ENCODE results near the gene SLC4A4. TPM values are rescaled to one million over a fixed set of nuclear protein-coding genes. Genes with fewer than 3 reads are reported as not detected.

Gene SLC4A4
- total RNA-seq, 4 donors from 2014 or later = 0.42 to 1.4 (median 0.65) TPM

GRCh38 chr4:71558248-71558647 is 219.4 kb downstream of the SLC4A4 start:
- Histone ChIP-seq H3K36me3 (no peaks in the 10 kb centered on the region), H3K4me1 (no peaks in the 10 kb centered on the region), H3K27me3 (no peaks in the 10 kb centered on the region), H3K9me3 (no peaks in the 10 kb centered on the region), H3K4me3 (no peak overlapping the region), H3K27ac (no peak overlapping the region)
- in situ Hi-C loops (cut with MboI; ENCODE audit: low sequenced_read_pairs in 4 of 4) (loop anchor here in 1 of 4 donors (25.0 kb wide), 1 partner anchor 346 kb away; no protein-coding TSS in a partner anchor), intact Hi-C loops (cut with DNase I; ENCODE audit: low total_unique reads) (no loop called here)
- TF ChIP-seq CTCF (IDR thresholded peaks at IDR 0.05 in 4 of 5, conservative IDR thresholded peaks at IDR 0.05 in 1 of 5) (no peak), POLR2A (IDR thresholded peaks at IDR 0.05) (no peak)
- DNase-seq (no peak), ATAC-seq (no peak)

- ATAC-seq (no peak), DNase-seq (no peak)
- Histone ChIP-seq H3K9me3 (no peaks in the 10 kb centered on the region), H3K36me3 (no peaks in the 10 kb centered on the region), H3K4me1 (no peaks in the 10 kb centered on the region), H3K27ac (no peak overlapping the region), H3K4me3 (no peak overlapping the region), H3K27me3 (no peaks in the 10 kb centered on the region)
- TF ChIP-seq POLR2A (IDR thresholded peaks at IDR 0.05) (no peak), CTCF (IDR thresholded peaks at IDR 0.05 in 4 of 5, conservative IDR thresholded peaks at IDR 0.05 in 1 of 5) (no peak)
- in situ Hi-C loops (cut with MboI; ENCODE audit: low sequenced_read_pairs in 4 of 4) (loop anchor here in 1 of 4 donors (25.0 kb wide), 1 partner anchor 348 kb away; no protein-coding TSS in a partner anchor), intact Hi-C loops (cut with DNase I; ENCODE audit: low total_unique reads) (no loop called here)
Observed at GRCh38 chr4:71559957-71560571, 221.2 kb downstream of the SLC4A4 start.

- Histone ChIP-seq H3K4me1 (no peaks in the 10 kb centered on the region), H3K4me3 (no peak overlapping the region), H3K36me3 (no peaks in the 10 kb centered on the region), H3K27ac (no peak overlapping the region), H3K27me3 (no peaks in the 10 kb centered on the region), H3K9me3 (no peaks in the 10 kb centered on the region)
- ATAC-seq = no peak
- intact Hi-C loops (cut with DNase I; ENCODE audit: low total_unique reads) = no loop called here
- no peak for DNase-seq
- no peak for TF ChIP-seq CTCF (IDR thresholded peaks at IDR 0.05 in 4 of 5, conservative IDR thresholded peaks at IDR 0.05 in 1 of 5)
- no peak for TF ChIP-seq POLR2A (IDR thresholded peaks at IDR 0.05)
- in situ Hi-C loops (cut with MboI; ENCODE audit: low sequenced_read_pairs in 4 of 4) = loop anchor here in 1 of 4 donors (25.0 kb wide), 1 partner anchor 352 kb away; no protein-coding TSS in a partner anchor
Observed at GRCh38 chr4:71564775-71565174, 226.0 kb downstream of the SLC4A4 start.

GRCh38 chr4:71566856-71567255 is 228.0 kb downstream of the SLC4A4 start:
- Histone ChIP-seq H3K27ac (no peak overlapping the region), H3K27me3 (no peaks in the 10 kb centered on the region), H3K4me3 (no peak overlapping the region), H3K36me3 (no peaks in the 10 kb centered on the region), H3K4me1 (no peaks in the 10 kb centered on the region), H3K9me3 (no peaks in the 10 kb centered on the region)
- no peak for DNase-seq
- no peak for ATAC-seq
- intact Hi-C loops (cut with DNase I; ENCODE audit: low total_unique reads) = no loop called here
- in situ Hi-C loops (cut with MboI; ENCODE audit: low sequenced_read_pairs in 4 of 4) = loop anchor here in 1 of 4 donors (25.0 kb wide), 1 partner anchor 355 kb away; no protein-coding TSS in a partner anchor
- TF ChIP-seq POLR2A (IDR thresholded peaks at IDR 0.05) = no peak
- TF ChIP-seq CTCF (IDR thresholded peaks at IDR 0.05 in 4 of 5, conservative IDR thresholded peaks at IDR 0.05 in 1 of 5) = no peak

Data from gastrocnemius medialis (tissue), 4 donors.